PC-9 (cell line): Measurements from ENCODE around the gene SAMD15. TPM values are rescaled to one million over a fixed set of nuclear protein-coding genes. Genes with fewer than 3 reads are reported as not detected.

ENCODE experiments used
- BruUV-seq: library from RNA; stranded (reverse); fragments of 400-500 nt; replicated peaks from 2 replicates; lab custom pipeline; 2021; lab: Mats Ljungman, UMichigan
- CTCF ChIA-PET: fragments of 300-600 bp; sonication (Branson Sonifier 250); formaldehyde crosslinking; loops from one replicate; lab custom pipeline; 2022; ENCODE audit warnings: antibody characterized with exemption; lab: Charles Lee
- POLR2A ChIA-PET: fragments of 300-600 bp; sonication (Branson Sonifier 250); formaldehyde crosslinking; loops from one replicate; lab custom pipeline; 2022; ENCODE audit warnings: antibody characterized with exemption; ENCODE audit not compliant: unreplicated experiment; lab: Charles Lee
- DNase-seq, 2 experiments: peaks; one replicate each; pipeline versions ENCODE4 v3.0.0 to v3.0.0-alpha.2; 2015 to 2022; ENCODE audit warnings: mixed read lengths in 1 of 2
- H2AFZ ChIP-seq: fragments of 200-600 bp; sonication (generic); 2 replicates; pipeline ENCODE4 v1.8.1; 2017; ENCODE audit warnings: antibody characterized with exemption
- H3F3A ChIP-seq: fragments of 200-600 bp; sonication (generic); 2 replicates; pipeline ENCODE4 v1.8.1; 2017; ENCODE audit warnings: antibody characterized with exemption, mild to moderate bottlenecking, low read depth; ENCODE audit not compliant: insufficient read depth
- H3K27ac ChIP-seq: fragments of 200-600 bp; sonication (generic); 2 replicates; pipeline ENCODE4 v1.6.1; 2016; ENCODE audit warnings: mixed run types
- H3K27me3 ChIP-seq: fragments of 200-600 bp; sonication (generic); 2 replicates; pipeline ENCODE4 v1.6.1; 2016; ENCODE audit warnings: low read depth, mixed run types; ENCODE audit not compliant: insufficient read depth
- H3K36me3 ChIP-seq: fragments of 200-600 bp; sonication (generic); 2 replicates; pipeline ENCODE4 v1.6.1; 2016; ENCODE audit warnings: low read depth, mixed run types
- H3K4me1 ChIP-seq: fragments of 200-600 bp; sonication (generic); replicated peaks from 2 replicates; pipeline ENCODE4 v1.6.1; 2016; ENCODE audit warnings: mixed run types; ENCODE audit not compliant: insufficient read depth
- H3K4me2 ChIP-seq: fragments of 200-600 bp; sonication (generic); 2 replicates; pipeline ENCODE4 v1.6.1; 2017; ENCODE audit warnings: mixed run types
- H3K4me3 ChIP-seq: fragments of 200-600 bp; sonication (generic); 2 replicates; pipeline ENCODE4 v1.6.1; 2016; ENCODE audit warnings: mixed run types
- H3K79me2 ChIP-seq: fragments of 200-600 bp; sonication (generic); 2 replicates; pipeline ENCODE4 v1.6.1; 2017; ENCODE audit warnings: low read depth, mixed run types
- H3K9me2 ChIP-seq: fragments of 200-600 bp; sonication (generic); 2 replicates; pipeline ENCODE4 v1.8.1; 2017; ENCODE audit warnings: mild to moderate bottlenecking; ENCODE audit not compliant: insufficient read depth
- H3K9me3 ChIP-seq: fragments of 200-600 bp; sonication (generic); 2 replicates; pipeline ENCODE4 v1.8.1; 2016; ENCODE audit warnings: low read depth; ENCODE audit not compliant: insufficient read depth
- H4K20me1 ChIP-seq: fragments of 200-600 bp; sonication (generic); 2 replicates; pipeline ENCODE4 v1.8.1; 2017; ENCODE audit not compliant: insufficient read depth
- CTCF ChIP-seq: fragments of 200-600 bp; sonication (generic); conservative IDR thresholded peaks from 2 replicates; pipeline ENCODE4 v1.6.1; 2017; ENCODE audit warnings: mixed run types, antibody characterized with exemption, mild to moderate bottlenecking, moderate library complexity
- EZH2 ChIP-seq: fragments of 200-600 bp; sonication (generic); IDR thresholded peaks from 2 replicates; pipeline ENCODE4 v1.8.0; 2017; ENCODE audit warnings: antibody characterized with exemption, low read depth
- intact Hi-C: fragments of 100-400 bp; cut with micrococcal nuclease; formaldehyde crosslinking; loops from one replicate; pipeline ENCODE4 v1.10.0; 2022; ENCODE audit not compliant: unreplicated experiment
- total RNA-seq: library from RNA; stranded (reverse); gene quantifications from 2 replicates; pipeline ENCODE4 v1.2.3, GENCODE V29; 2021

The SAMD15 gene
- total RNA-seq, 1 experiment from 2014 or later = 7.8 TPM

- Histone ChIP-seq H3K27me3 (no peaks in the 10 kb centered on the region), H2AFZ (no peak overlapping the region), H3F3A (peaks cover 3% of the 10 kb centered on the region; the same call in 1 of the 2 replicates), H4K20me1 (no peaks in the 10 kb centered on the region), H3K27ac (no peak overlapping the region), H3K79me2 (no peaks in the 10 kb centered on the region), H3K36me3 (no peaks in the 10 kb centered on the region), H3K4me1 (no peaks in the 10 kb centered on the region), H3K4me2 (no peak overlapping the region), H3K9me3 (no peaks in the 10 kb centered on the region), H3K9me2 (no peaks in the 10 kb centered on the region), H3K4me3 (no peak overlapping the region)
- intact Hi-C loops = no loop called here
- POLR2A ChIA-PET = no interaction called here
- DNase-seq = no peak
- CTCF ChIA-PET = interaction anchor here (0.7 kb wide), 1 partner anchor 36 kb away, joined by 6 read pairs; the partner anchor contains the start of gene TMED8
- TF ChIP-seq CTCF (no peak), EZH2 (no peak)
- no TSS peak for BruUV-seq
These were observed 36.8 kb upstream of the SAMD15 start for GRCh38 chr14:77340389-77340788.

GRCh38 chr14:77342726-77343397, 34.3 kb upstream of the SAMD15 start:
- ChIA-PET POLR2A (interaction anchor here (0.7 kb wide), 1 partner anchor 560 kb away, joined by 5 read pairs; no protein-coding TSS in a partner anchor), CTCF (no interaction called here)
- Histone ChIP-seq H3K9me2 (no peaks in the 10 kb centered on the region), H3F3A (peaks cover 3% of the 10 kb centered on the region; the same call in 1 of the 2 replicates), H3K27me3 (no peaks in the 10 kb centered on the region), H4K20me1 (no peaks in the 10 kb centered on the region), H3K79me2 (no peaks in the 10 kb centered on the region), H3K27ac (no peak overlapping the region), H3K36me3 (no peaks in the 10 kb centered on the region), H2AFZ (no peak overlapping the region), H3K9me3 (no peaks in the 10 kb centered on the region), H3K4me1 (no peaks in the 10 kb centered on the region), H3K4me2 (no peak overlapping the region), H3K4me3 (no peak overlapping the region)
- no peak for DNase-seq
- intact Hi-C loops = no loop called here
- TF ChIP-seq CTCF (no peak), EZH2 (no peak)
- BruUV-seq = no TSS peak

GRCh38 chr14:77343662-77344061, 33.5 kb upstream of the SAMD15 start:
- no peak overlapping the region for H3K27ac ChIP-seq
- H3K9me3 ChIP-seq = no peaks in the 10 kb centered on the region
- no TSS peak for BruUV-seq
- CTCF ChIA-PET = no interaction called here
- DNase-seq = no peak
- no peaks in the 10 kb centered on the region for H4K20me1 ChIP-seq
- no peaks in the 10 kb centered on the region for H3K79me2 ChIP-seq
- no peaks in the 10 kb centered on the region for H3K36me3 ChIP-seq
- POLR2A ChIA-PET = interaction anchor here (0.7 kb wide), 1 partner anchor 559 kb away, joined by 5 read pairs; no protein-coding TSS in a partner anchor
- H3K9me2 ChIP-seq = no peaks in the 10 kb centered on the region
- no peak overlapping the region for H2AFZ ChIP-seq
- TF ChIP-seq EZH2 = no peak
- TF ChIP-seq CTCF = no peak
- H3K4me3 ChIP-seq = no peak overlapping the region
- H3K27me3 ChIP-seq = no peaks in the 10 kb centered on the region
- no peaks in the 10 kb centered on the region for H3K4me1 ChIP-seq
- H3F3A ChIP-seq = no peaks in the 10 kb centered on the region
- intact Hi-C loops = no loop called here
- no peak overlapping the region for H3K4me2 ChIP-seq
